GM18498 (cell line): ENCODE data around the gene CRISP2.
"Not testable (repeated sequence)": the region's sequence is repeated elsewhere in the genome, so short reads cannot be mapped to it uniquely, and the experiment has no call there.

Experiments
- ATAC-seq: cut with Tn5 transposase; IDR thresholded peaks from one replicate; pipeline ENCODE4 v1.9.1; 2021; ENCODE audit warnings: mild to moderate bottlenecking, moderate library complexity; ENCODE audit not compliant: unreplicated experiment

CRISP2 gene, protein sequence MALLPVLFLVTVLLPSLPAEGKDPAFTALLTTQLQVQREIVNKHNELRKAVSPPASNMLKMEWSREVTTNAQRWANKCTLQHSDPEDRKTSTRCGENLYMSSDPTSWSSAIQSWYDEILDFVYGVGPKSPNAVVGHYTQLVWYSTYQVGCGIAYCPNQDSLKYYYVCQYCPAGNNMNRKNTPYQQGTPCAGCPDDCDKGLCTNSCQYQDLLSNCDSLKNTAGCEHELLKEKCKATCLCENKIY

DNA sequence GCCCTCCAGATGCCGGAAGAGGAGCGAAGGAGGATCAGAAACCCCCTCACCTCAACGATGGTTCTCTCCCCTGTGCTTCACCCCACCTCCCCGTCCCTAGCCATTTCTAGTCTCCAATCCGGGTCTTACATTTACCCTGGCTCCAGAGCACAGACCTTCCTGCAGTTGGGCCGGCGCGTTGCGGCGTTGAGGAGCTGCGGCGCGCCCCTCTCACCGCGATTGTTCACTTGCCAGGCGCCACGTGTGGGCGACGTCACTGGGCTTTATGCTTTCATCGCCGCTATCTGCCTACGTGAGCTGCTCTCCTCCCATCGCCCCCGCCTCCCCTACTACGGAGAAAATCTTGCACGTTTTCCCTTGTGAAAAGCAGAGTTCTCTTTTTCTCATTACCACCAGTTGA is at the start of gene CRISP2:
TSS of gene CRISP2 (minus strand) at position 198 of the 400 bp plus-strand sequence. CDS start 4,347 bp downstream, outside the sequence.
- no peak for ATAC-seq

DNA sequence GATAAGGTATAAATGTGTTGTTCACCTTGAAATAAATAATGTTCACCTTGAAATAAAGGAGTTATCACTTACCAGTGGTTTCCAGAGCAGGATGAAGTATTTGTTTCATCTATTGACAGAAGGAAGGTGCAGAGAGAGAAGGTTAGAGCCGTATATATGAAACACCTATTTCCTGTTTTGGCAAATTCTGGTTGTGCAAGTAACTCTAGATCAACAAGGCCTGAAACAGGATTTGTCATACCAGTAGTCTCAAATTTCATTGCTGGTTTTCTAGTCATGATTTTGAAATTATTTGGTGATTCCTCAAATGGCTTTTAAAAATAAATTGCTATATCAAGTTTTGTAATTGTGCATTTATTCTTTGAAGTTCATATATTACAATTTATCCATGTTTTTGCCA is 30.9 kb upstream of the CRISP2 start, which contains the start of gene CRISP3:
TSS of gene CRISP3 (minus strand) at position 130 of the 400 bp plus-strand sequence. CDS start at position 109, 21 bp downstream.
- ATAC-seq, result no peak

DNA sequence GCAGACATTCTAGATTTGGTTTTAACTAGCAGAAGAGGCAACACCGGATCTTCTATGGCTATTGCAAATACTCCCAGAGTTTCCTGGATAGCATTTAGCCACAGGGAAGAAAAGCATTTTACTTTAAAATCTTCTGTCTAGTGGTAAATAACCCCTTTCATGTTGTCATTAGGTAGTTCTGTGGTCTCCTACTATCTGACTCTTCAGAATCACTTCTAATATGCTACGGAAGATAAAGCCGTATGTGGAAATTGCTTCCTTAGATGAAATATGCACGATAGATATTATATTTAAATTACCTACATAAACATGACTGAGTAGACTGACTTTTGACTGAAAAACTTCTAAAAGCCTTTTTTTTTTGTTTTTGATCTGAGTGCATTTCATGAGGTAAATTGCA is 30.1 kb upstream of the CRISP2 start:
- no peak for ATAC-seq

DNA sequence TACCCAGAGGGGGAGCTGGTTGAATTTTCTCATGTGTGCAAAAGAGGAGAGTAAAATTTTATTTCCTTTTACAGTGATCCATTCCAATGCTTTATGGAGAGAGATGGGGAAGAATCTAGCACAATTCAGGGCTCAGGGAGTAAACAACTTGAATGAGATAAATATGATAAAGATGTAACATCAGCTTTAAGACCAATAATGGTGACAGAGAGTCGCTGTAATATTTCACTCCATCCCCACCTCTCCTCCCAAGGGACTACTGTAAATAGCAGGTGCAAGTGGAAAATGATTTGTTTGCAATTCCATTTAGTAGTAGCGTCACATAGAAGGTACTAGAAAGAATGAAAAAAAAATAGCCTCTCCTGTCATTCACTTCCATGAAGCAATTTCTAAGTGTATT is 26.1 kb upstream of the CRISP2 start:
- ATAC-seq, result no peak

DNA sequence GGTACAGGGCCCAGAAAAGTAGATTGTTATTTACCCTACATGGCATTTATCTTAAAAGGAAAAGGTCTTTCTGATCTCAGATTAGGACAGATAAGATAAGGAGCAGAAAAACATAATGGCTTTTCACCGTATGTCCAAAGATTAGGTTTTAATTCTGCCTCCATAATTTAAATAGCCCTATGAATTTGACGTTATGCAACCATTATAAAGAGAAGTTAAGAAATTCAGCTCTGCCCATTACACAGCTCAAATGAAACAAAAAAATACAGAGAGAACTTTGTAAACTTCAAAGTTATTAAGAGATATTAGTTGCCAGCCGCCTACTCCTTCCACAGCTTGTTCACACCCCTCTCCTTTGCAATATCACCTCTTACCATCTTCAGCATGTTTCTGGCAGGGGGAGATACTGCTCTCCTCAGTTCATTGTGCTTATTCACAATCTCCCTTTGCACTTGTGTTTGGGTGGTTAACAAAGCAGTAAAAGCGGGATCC is 22.7 kb upstream of the CRISP2 start:
- no peak for ATAC-seq

DNA sequence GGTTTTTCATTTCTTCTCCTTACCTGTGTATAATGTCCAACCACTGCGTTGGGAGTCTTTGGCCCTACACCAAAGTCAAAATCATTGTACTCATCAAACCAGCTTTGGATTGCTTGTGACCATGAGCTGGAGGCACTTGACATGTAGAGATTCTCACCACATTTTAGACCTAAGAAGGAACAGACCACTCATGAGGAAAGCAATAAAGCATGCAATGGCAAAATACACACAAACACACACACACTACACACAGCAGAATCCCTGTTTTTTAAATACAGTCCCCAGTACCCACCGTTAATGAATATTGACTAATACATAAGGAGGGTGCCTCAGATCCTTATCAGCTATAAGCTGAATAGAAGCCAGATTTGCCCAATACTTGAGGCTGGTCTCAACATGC is 20.3 kb upstream of the CRISP2 start:
- ATAC-seq, result no peak

DNA sequence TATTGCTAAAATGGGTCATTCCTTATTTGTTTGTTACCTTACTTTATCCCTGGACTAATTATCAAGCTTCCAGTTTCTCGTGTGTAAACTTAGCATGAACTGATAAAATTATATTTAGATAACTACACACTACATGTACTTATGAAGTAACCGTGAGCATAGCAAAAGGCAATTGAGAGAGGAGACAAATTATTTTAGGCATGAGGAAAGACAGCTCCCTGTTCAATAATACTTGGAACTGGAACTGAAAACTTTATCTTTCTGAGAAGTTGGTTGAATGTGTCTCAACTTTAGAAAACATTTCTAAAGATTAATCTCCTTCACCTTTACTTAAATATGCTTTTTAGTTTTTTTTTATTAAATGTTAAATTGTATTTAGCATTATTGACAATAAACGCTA is 19.4 kb upstream of the CRISP2 start:
- ATAC-seq, result no peak

DNA sequence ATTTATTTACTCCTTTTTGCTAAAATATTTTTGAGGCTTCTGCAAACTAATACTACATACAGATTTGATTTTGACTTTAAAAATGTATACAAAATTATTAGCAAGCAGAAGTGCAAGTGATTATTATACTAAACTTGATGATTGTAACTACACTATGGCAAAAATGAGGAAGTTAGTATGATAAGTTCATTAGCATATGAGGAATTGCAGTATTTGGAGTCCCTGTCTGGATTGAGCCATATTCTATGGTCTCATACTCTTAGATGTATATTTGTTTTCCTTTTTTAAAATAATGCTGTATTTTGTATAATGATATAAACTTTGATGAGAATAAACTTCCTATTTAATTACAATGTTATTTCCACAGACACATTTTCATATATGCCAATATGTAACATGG is 16.9 kb upstream of the CRISP2 start:
- no peak for ATAC-seq

DNA sequence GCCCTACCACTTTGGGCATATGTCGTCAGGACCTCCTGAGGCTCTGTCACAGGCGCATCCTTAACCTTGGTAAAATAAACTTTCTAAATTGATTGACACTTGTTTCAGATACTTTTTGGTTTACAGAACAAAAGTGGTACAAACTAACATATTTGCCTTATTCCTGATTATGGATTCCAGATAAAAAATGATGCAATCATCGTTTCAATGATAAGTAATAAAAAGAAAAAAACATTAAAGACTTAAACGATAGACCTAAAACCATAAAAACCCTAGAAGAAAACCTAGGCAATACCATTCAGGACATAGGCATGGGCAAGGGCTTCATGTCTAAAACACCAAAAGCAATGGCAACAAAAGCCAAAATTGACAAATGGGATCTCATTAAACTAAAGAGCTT is 10.6 kb upstream of the CRISP2 start:
- ATAC-seq, result not testable (repeated sequence)

DNA sequence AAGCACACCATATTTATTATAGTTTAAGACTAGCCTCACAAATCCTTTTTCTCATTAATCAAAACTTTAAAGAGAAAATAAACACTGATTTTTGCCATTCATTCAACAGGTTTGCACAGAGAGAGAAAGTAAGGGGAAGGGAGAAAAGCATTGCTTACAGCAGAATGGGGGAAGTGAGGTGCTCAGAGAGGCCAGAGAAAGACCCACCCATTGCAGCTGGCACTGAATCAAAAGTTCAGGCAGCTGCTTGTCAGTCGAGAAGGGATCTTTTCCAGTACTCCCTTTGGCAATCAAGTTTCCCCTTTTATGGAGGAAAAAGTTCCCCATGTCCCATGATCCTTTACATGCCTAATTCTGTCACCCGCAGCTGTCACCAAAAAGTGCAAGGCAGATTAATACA is 8.0 kb upstream of the CRISP2 start:
- no peak for ATAC-seq

DNA sequence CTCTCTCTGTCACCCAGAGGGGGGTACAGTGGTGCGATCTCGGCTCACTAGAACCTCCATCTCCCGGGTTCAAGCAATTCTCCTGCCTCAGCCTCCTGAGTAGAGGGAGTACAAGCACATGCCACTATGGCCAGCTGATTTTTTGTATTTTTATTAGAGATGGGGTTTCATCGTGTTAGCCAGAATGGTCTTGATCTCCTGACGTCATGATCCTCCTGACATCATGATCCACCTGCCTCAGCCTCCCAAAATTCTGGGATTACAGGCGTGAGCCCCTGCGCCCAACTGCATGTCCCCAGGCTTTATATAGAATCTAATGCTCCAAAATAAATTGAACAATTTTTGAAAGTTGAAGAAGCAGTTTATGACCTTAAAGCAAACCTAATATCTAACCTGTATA is 7.0 kb upstream of the CRISP2 start:
- ATAC-seq, result no peak

DNA sequence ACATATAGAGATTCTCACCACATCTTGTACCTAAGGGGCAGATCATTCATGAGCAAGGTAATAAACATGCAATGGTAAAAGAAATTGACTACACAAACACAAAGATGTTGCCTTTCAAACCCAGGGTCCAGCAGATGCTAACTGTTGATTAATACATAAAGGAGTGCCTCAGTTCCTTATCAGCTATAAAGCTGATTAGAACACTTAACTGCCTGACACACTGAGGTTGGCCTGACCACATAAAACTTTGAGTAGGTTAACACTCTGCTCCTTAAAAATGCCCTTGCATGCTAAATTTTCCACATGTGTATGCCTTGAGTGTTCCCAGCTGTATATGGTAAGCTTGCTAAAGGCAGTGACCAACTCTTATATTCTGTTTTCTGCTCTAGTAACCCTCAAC is 14.9 kb downstream of the CRISP2 start:
- no peak for ATAC-seq

DNA sequence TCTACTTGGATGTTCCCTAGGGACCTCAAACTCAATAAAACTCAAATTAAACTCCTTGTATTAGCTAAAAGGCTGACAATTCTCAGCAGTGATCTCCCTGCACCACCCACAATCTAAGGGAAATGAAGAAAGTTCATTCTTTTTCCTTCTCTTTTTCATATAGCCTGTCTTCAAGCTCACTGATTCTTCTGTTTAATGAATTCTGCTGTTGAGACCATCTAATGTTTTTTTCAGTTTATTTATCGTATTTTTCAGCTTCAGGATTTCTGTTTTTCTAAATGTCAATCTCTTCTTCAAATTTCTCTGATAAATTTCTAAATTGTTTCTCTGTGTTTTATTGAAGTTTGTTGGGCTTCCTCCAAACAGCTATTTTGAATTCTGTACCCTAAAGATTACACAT is 19.8 kb downstream of the CRISP2 start:
- ATAC-seq, result no peak

DNA sequence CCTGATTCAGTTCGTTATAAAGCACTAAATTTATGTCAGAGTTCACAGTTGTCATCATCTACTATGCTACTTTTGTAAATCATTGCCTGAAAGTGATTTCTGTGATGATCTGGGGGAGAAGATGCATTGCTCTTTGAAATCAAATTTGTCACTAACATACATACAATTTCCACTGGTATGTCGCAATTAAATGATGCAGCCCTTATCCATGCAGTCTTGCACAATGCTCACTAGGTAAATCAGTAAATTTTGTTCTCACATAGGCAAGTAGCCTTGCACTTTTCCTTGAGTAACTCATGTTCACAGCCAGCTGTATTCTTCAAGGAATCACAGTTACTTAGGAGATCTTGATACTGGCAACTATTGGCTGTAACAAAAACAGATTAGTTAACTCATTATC is 20.8 kb downstream of the CRISP2 start:
- ATAC-seq, result no peak

DNA sequence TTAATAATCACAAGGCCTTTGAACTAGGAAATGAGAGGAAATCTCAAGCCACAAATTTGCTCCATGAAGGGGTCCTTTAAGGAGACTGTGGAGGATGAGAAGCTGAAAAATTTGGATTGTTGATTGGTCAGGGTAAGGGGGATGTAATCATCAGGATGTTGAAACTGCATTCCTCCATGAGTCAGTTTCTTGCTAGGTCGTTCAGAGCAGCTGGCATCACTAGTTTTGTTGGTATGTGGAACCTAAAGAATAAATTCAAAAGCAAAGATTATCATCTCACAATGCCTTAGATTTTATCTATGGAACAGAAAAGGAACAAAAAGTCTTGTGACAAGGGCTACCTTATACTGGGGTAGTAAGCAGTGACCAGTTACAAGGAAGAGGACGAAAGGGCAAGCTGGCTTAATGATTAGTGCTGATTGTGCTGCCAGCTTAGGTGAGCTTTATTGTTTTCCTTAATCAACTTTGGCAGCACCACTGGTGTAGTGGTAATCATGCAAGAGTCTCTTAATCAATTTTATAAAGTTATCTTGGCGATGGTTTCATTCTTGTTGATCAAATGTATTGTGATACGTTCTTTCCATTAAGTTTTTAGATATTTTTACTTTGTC is 36.6 kb downstream of the CRISP2 start:
- no peak for ATAC-seq

DNA sequence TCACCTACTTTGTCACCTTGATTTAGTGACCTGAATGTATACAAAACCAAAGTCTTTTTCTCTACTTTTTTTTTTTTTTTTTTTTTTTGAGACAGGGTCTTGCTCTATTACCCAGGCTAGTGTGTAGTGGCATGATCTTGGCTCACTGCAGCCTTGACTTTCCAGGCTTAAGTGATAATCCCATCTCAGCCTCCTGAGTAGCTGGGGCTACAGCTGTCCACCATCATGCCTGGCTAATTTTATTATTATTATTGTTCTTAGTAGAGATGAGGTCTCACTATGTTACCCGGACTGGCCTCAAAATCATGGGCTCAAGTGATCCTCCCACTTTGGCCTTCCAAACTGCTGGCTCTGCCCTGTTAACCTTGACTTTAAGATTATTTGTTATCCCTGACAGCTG is 37.5 kb downstream of the CRISP2 start:
- no peak for ATAC-seq

DNA sequence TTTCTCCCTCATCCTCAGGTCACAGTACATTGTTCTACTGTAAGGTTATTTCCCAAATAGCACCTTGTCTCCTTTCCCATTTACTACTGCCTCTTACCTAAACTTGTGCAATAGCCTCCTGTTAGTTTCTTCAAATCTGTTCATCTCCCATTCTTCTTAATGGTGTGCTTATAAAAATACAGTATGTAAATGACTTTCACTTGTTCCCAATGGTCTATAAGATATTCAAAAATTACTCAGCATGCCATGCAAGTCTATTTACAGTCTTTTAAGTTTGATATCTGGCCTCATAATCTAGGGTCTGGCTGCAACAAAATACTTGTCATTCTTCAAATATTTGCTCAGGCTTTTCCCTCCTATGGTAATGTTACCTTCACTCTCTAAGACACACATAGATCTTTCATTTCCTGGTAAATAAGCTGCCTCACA is 45.2 kb downstream of the CRISP2 start:
- no peak for ATAC-seq

DNA sequence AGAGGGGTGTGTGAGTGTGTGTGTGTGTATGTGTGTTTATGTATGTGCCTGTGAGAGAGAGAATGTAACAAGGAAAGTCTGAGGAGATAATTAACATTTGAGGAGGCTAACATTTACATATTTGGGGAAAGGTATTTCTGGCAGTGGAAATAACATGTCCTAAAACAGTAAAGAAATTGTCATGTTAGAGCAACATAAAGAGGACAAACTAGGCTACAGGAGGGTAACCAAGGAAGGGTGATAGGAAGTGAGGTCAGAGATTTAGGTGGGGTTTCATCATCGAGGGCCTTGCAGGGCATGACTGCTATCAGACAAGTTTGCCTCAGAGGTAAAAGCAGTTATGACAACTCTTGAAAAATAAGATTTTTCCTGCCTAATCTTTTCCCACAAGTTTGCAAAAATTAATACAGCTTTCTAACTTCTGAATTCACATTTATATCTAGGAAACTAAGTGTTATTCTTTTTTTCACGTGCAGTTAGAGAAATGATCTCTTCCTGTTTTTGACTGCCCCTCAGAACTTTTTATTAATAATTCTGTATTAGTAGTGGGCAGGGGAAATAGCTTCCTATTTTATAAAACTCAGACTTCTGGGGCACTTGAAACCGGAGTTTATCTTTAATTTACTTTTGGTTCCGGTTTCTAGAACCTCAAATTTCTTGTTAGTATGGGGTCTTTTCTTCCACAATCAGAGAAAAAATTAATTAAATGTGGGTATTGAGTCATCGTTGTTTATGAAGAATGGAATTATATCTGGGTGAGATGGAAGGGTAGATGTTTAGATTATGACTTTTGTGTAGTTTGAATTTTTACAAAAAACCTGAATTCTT is 46.2 kb downstream of the CRISP2 start:
- no peak for ATAC-seq

DNA sequence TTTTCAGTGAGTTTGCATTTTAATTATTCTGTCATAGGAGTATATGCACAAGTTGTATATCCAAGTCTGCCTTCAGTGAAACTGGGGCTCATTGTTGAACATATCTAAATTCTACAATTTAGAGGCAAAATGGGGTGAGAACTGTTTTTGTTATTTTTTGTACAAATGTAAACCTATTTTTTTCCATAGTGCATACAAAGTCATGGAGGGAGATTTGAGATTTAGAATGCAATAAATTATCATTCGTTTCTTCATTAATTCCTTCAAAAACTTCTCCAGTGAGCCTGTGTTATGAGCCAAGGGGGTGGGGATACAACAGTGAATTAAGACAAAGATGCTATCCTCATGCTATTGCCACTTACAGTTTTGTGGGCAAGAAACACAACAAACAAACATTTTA is 46.9 kb downstream of the CRISP2 start:
- no peak for ATAC-seq

DNA sequence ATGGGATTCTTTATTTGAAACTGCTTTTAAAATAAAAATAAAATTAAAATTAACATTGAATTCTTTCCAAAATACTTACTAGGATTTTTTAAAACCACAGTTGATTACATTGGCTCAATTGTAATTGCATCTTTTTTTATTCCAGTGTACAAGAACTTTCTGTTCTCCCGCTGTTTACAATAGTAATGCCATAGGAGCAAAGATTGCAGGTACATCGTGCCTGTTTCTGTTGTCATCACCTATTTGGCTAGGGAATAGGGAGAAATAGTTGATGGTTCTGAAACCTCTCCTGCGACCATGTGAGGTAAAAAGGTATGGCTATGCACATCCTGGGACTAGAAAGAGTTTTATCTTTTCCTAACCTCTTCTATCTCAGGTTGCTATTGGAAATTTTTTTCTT is 48.5 kb downstream of the CRISP2 start:
- ATAC-seq, result no peak

DNA sequence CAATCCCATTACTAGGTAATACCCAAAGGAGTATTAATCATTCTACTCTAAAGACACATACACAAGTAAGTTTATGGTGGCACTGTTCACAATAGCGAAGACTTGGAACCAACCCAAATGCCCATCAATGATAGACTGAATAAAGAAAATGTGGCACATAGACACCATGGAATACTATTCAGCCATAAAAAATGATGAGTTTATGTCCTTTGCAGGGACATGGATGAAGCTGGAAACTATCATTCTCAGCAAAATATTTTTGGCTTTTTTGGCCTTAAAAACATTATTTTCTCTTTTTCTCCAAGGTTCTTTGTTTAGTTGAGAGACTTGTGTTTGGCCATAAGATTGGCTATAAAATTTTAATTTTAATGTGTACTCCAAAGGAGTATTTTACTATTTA is 49.3 kb downstream of the CRISP2 start:
- ATAC-seq, result not testable (repeated sequence)

DNA sequence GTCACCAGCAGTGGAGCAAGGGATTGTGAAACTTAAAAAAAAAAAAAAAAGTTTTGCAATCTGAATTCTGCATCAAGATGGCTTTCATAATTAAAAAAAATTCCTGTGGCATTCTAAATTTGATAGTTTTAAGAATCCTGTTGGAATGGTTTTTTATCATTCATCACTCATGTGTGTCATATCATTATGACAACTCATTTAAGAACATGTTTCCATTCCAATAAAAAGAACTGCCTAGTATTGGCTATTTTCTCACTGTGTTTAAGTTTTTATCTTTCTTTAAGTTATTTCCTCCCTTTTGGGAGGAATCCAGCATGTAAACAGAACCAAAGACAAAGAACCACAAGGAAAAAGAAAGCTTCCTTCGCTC is 50.5 kb downstream of the CRISP2 start:
- no peak for ATAC-seq
